CD4-positive, alpha-beta T cell treated with Interferon gamma for 1 hour (primary cell): ENCODE data around the gene ANAPC4.
A peak's percentile ranks its signal among the peaks of the same experiment; 100 is the strongest.

Experiments used
- DNase-seq: peaks from one replicate; pipeline ENCODE4 v3.0.0-alpha.2; 2020

Gene ANAPC4

GRCh38 chr4:25433966-25434827 is 57.1 kb downstream of the ANAPC4 start:
- no peak for DNase-seq

GRCh38 chr4:25437926-25438325 is 60.9 kb downstream of the ANAPC4 start:
- no peak for DNase-seq

GRCh38 chr4:25439918-25440477 is 62.9 kb downstream of the ANAPC4 start:
- DNase-seq = peak; percentile 8

GRCh38 chr4:25440478-25441030 is 63.5 kb downstream of the ANAPC4 start:
- DNase-seq = no peak

GRCh38 chr4:25441519-25442117 is 64.6 kb downstream of the ANAPC4 start:
- no peak for DNase-seq

GRCh38 chr4:25442863-25443307 is 65.8 kb downstream of the ANAPC4 start:
- DNase-seq = no peak

- DNase-seq = no peak
Observed at GRCh38 chr4:25443851-25444250, 66.8 kb downstream of the ANAPC4 start.

- no peak for DNase-seq
Observed at GRCh38 chr4:25446611-25447010, 69.5 kb downstream of the ANAPC4 start.

GRCh38 chr4:25448379-25449109 is 71.5 kb downstream of the ANAPC4 start:
- no peak for DNase-seq

- DNase-seq = no peak
Observed at GRCh38 chr4:25449270-25449669, 72.2 kb downstream of the ANAPC4 start.

GRCh38 chr4:25449688-25450087 is 72.6 kb downstream of the ANAPC4 start:
- no peak for DNase-seq

- no peak for DNase-seq
Observed at GRCh38 chr4:25450491-25450901, 73.4 kb downstream of the ANAPC4 start.

- no peak for DNase-seq
Observed at GRCh38 chr4:25451676-25452075, 74.6 kb downstream of the ANAPC4 start.

GRCh38 chr4:25452081-25452480 is 75.0 kb downstream of the ANAPC4 start:
- DNase-seq = no peak

GRCh38 chr4:25454476-25454875 is 77.4 kb downstream of the ANAPC4 start:
- no peak for DNase-seq

- DNase-seq = no peak
Observed at GRCh38 chr4:25457053-25457715, 80.1 kb downstream of the ANAPC4 start.

- no peak for DNase-seq
Observed at GRCh38 chr4:25466966-25467697, 90.1 kb downstream of the ANAPC4 start.

GRCh38 chr4:25467843-25468242 is 90.8 kb downstream of the ANAPC4 start:
- DNase-seq = no peak
